Caki2 (cell line): ENCODE data around the gene INPP5E. TPM values are rescaled to one million over a fixed set of nuclear protein-coding genes. Genes with fewer than 3 reads are reported as not detected.

ENCODE experiments used
- DNase-seq: peaks from one replicate; pipeline ENCODE4 v3.0.0-alpha.2; 2015; ENCODE audit warnings: low read depth
- in situ Hi-C: cut with HindIII; loops from 2 replicates; pipeline ENCODE4 v1.10.0; 2016; ENCODE audit warnings: low sequenced_read_pairs, low pct_unique_long_range_greater_than_20kb, mixed read lengths
- total RNA-seq: library from RNA; depleted of rRNA; stranded (reverse); fragments of >200 nt; shearing (Covaris generic); gene quantifications from 2 replicates; pipeline ENCODE4 v1.2.3, GENCODE V29; 2014; ENCODE audit warnings: low replicate concordance

Gene INPP5E
- total RNA-seq, 1 experiment from 2014 or later, result 7.7 TPM

DNA sequence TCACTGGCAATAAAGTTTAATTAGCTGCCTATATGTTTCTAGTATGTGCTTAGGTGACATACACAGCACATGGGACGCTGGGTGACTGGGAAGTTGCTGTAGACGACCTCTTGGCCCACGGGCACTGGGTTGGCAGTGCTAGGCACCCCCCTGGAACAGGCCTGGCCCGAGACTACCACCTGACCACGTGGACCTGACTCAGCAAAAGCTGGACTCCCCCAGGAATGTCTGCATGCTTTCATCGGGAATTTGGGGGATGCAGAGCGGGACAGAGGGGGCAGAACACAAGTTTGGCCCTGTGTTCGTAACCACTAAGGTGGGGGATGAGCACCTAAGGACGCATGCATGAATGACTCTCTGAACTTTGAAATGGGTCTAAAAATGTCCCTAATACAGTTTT lies 16.6 kb upstream of the INPP5E start:
- no peak for DNase-seq

GRCh38 chr9:136455043-136456002 lies 15.7 kb upstream of the INPP5E start:
- DNase-seq, result no peak
- in situ Hi-C loops, result no loop called here

More for the DNA sequence above, 16.6 kb upstream of the INPP5E start:
- in situ Hi-C loops, result no loop called here

GRCh38 chr9:136454026-136454796 lies 14.6 kb upstream of the INPP5E start:
- in situ Hi-C loops, result no loop called here

DNA sequence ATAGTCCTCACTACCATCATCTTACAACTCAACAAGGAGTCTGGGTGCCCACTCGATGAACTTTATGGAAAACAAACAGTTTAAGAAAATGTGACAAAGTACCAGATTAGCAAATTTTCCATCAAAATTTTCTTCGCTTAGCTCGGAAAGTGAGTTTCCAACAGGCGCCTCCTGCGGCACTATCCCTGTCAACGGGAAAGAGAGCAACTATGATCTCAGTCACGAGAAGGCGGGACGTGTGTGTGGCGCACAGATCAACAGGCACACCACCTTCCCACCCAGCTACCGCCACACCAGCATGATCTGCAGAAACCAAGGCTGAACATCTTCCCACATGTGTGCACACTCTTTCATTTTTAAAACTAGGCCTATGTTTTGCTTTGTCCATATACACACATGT lies 13.7 kb upstream of the INPP5E start:
- in situ Hi-C loops, result no loop called here
- DNase-seq, result no peak

More at GRCh38 chr9:136454026-136454796, 14.6 kb upstream of the INPP5E start:
- no peak for DNase-seq

- in situ Hi-C loops, result no loop called here
- no peak for DNase-seq
These were observed 11.7 kb upstream of the INPP5E start for GRCh38 chr9:136451221-136451877.

- in situ Hi-C loops, result no loop called here
- DNase-seq, result no peak
These were observed 9.0 kb upstream of the INPP5E start for GRCh38 chr9:136448655-136449054.

DNA sequence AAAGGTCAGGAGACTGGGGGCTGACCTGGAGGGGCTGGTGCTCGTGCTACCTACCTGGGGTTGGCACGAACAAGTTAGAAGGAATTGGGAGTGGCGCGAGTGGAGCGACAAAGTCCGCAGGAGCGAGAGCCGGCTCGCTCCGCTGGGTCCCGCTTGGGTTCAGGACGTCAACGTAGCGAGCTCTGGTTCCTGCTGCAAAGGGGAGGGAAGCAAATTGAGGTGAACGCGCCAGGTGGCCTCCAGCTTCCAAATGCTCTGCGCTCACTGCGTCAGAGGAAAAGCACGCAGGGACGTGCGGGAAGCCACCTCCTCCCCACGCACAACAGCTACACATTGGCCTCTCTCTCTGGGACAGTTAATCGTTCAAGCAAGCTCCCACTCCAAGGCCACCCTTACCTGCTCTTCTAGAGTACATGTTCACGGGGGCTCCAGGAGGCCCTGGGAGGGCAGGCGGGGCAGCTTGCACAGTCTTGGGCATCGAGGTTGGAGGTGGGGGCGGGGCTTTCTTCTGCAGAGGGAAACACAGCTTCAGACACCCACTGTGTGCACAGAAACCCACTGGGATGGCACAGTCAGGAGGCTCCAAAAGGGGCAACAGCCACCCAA lies 7.6 kb upstream of the INPP5E start:
- no peak for DNase-seq
- in situ Hi-C loops, result no loop called here

DNA sequence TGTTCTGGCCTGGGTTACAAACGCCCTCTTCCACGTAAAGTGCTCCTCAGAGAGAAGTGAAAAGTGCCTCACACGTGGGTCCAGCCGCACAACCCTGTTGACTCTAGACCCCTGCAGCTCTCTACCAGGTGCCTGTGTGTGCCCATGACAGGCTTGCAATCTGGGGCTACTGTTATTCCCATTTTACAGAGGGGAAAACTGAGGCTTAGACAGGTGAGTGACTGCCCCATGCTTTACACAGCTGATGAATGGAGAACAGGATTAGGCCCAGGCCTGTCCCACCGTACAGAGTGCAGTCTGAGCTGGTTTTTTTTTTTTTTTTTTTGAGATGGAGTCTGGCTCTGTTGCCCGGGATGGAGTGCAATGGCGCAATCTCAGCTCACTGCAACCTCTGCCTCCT lies 6.2 kb upstream of the INPP5E start:
- in situ Hi-C loops, result no loop called here
- DNase-seq, result no peak

- DNase-seq, result no peak
- in situ Hi-C loops, result no loop called here
These were observed 4.5 kb upstream of the INPP5E start for GRCh38 chr9:136444102-136444501.

DNA sequence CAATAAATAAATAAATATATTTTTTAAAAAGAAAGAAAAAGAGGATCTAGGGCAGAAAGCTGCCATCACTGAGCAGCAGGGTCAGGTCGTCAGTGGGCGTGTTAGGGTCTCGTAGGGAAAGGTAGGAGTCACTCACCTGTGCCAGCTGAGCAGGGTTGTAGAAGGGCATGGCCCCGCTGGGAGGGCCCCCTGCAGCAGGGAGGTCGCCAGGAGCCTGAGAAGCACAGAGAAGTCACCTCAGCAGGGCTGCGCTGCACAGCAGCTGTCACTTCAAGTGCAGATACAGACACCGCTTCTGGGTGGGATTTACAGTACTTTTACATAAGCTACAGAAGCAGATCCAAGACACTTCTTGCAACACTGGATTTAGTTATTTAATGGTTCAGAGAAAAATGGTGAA lies 4.0 kb upstream of the INPP5E start:
- in situ Hi-C loops, result no loop called here
- DNase-seq, result no peak

DNA sequence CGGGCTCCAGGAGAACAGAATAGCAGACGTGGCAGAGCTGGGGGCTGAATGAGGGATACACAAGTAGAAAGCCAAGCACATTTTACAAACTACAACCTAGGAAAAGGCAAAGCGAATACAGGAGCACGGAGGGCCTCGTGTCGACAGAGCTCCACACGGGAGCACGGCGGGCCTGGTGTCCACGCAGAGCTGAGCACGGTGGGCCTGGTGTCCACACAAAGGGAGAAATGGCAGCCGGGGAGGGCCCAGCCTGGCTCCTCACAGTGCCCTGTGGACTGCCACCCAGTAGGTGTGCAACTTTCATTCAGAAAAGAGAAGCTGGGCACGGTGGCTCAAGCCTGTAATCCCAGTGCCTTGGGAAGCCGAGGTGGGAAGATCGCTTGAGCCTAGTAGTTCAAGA lies 3.4 kb upstream of the INPP5E start:
- no peak for DNase-seq
- in situ Hi-C loops, result no loop called here

DNA sequence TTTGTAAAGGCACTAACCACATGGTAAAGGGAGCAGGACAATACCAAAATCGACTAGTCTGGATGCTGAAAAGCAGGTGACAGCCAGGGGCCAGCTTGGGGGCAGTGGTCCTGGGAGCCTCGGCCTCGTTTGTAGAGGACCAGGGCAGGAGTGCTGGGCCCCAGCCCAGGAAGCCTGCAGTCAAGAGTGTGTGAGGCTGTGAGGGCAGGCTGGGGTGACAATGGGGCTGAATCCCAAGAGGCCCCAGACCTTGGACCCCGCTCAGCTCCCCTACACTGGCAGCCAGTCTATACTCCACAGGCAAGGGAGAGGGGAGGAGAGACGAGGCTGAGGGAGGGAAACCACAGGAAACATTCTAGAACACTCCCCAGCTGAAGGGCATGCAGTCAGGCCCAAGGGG lies 2.6 kb upstream of the INPP5E start:
- in situ Hi-C loops, result no loop called here
- no peak for DNase-seq

GRCh38 chr9:136441681-136442245 lies 2.1 kb upstream of the INPP5E start:
- DNase-seq, result no peak
- in situ Hi-C loops, result no loop called here

DNA sequence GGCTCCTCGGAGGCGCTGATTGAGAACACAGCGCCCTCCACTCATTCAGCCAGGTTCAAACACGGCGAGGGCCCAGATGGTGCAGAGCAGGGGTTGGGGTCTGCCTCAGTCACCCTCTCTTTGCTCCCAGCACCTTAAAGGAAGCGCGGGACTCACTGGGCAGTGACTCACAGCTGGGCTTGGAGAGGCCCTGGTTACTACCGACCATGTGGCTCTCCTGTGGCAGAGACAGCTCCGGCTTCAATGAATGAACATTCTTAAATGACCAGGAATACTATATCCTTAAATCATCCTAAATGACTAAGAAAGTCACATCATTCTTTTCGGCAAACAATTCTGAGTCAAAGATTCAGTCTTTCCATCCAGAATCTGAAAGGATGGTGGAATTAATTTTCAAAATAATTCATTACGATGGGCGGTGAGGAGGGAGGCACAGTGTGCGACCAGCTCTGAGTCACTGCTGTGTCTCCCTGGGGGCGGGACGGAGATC lies 1.6 kb upstream of the INPP5E start:
- no peak for DNase-seq

GRCh38 chr9:136438548-136439480 lies 831 bp downstream of the INPP5E start:
- in situ Hi-C loops, result no loop called here
- peak; percentile 3 for DNase-seq

More for the DNA sequence above, 1.6 kb upstream of the INPP5E start:
- in situ Hi-C loops, result no loop called here

DNA sequence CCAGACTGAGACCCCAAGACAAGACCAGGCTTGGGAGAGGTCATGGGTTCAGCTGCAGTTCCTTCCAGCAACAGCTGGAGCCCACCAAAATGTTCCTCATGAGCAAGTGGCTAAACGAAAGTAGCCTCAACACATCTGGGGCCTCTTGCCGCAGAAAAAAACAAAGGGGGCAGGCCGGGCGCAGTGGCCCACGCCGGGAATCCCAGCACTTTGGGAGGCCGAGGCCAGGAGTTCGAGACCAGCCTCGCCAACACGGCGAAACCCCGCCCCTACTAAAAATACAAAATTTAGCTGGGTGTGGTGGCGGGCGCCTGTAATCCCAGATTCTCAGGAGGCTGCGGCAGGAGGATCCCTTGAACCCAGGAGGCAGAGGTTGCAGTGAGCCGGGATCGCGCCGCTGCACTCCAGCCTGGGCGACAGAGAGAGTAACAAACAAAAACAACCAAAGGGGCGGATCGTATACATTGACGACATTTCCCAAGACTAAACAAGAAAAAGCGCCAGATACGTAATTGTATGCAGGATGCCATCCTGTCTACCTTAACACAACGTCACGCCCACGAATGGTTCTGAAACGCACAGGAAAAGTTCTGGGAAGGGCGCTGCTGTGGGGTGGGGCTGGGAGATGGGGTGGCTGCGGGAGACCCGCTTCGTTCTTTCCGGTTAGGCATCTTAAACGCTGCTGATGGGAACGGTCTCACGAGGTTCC lies 1.7 kb downstream of the INPP5E start:
- DNase-seq, result no peak
- in situ Hi-C loops, result no loop called here
